H1 (cell line): ENCODE results near the gene CEP170.

Experiments used
- E2F6 ChIP-seq: IDR thresholded peaks from 2 replicates; pipeline ENCODE4 v1.6.1; 2012; ENCODE audit warnings: inconsistent platforms
- EZH2 ChIP-seq: fragments of 200-600 bp; sonication (generic); IDR thresholded peaks from 2 replicates; pipeline ENCODE4 v1.7.1; 2012; ENCODE audit warnings: low read depth, mild to moderate bottlenecking, moderate library complexity, low read length, inconsistent platforms; ENCODE audit not compliant: severe bottlenecking
- JUND ChIP-seq: IDR thresholded peaks from 2 replicates; pipeline ENCODE4 v1.6.1; 2011; ENCODE audit warnings: mild to moderate bottlenecking, improper control_type of control experiment, low read length
- NRF1 ChIP-seq: IDR thresholded peaks from 2 replicates; pipeline ENCODE4 v1.6.1; 2011; ENCODE audit warnings: mild to moderate bottlenecking, low read depth, low read length, improper control_type of control experiment
- POLR2A ChIP-seq, 2 experiments: IDR thresholded peaks; 1 replicate in 1 of 2; 2 replicates in 1 of 2; pipeline ENCODE4 v1.6.1; 2011; ENCODE audit warnings: low read depth in 2 of 2, low read length in 2 of 2, mild to moderate bottlenecking in 2 of 2; ENCODE audit errors: control extremely low read depth in 1 of 2
- POLR2AphosphoS5 ChIP-seq: IDR thresholded peaks from 2 replicates; pipeline ENCODE4 v1.6.1; 2011; ENCODE audit warnings: low read depth, low read length
- RAD21 ChIP-seq, 2 experiments: IDR thresholded peaks in 1 of 2; conservative IDR thresholded peaks in 1 of 2; 2 replicates each; pipeline ENCODE4 v1.6.1; 2011; ENCODE audit warnings: low read depth in 2 of 2, low read length in 2 of 2, improper control_type of control experiment in 1 of 2, inconsistent platforms in 1 of 2, mild to moderate bottlenecking in 1 of 2, moderate library complexity in 1 of 2
- RXRA ChIP-seq: IDR thresholded peaks from 2 replicates; pipeline ENCODE4 v1.6.1; 2011; ENCODE audit warnings: low read depth, mild to moderate bottlenecking, low read length, moderate library complexity; ENCODE audit not compliant: insufficient read depth
- SIRT6 ChIP-seq: IDR thresholded peaks from one replicate; pipeline ENCODE4 v1.7.1; 2012; ENCODE audit warnings: low read length, inconsistent platforms
- SUZ12 ChIP-seq: fragments of 200-600 bp; sonication (generic); IDR thresholded peaks from 2 replicates; pipeline ENCODE4 v1.6.1; 2012; ENCODE audit warnings: mild to moderate bottlenecking, inconsistent platforms, low read length, moderate library complexity, mixed read lengths
- TF ChIP-seq, protein P1 (sequence below), 3 experiments: IDR thresholded peaks; 1 replicate in 2 of 3; 2 replicates in 1 of 3; pipeline versions ENCODE4 v1.5.1 to v1.6.1; 2011; ENCODE audit warnings: low read length in 3 of 3, mild to moderate bottlenecking in 3 of 3, inconsistent platforms in 2 of 3, low read depth in 1 of 3, moderate library complexity in 1 of 3; ENCODE audit not compliant: insufficient read depth in 1 of 3; ENCODE audit errors: control extremely low read depth in 1 of 3
- TF ChIP-seq, protein P2 (sequence below): IDR thresholded peaks from 2 replicates; pipeline ENCODE4 v1.6.1; 2012; ENCODE audit warnings: inconsistent platforms

DNA sequence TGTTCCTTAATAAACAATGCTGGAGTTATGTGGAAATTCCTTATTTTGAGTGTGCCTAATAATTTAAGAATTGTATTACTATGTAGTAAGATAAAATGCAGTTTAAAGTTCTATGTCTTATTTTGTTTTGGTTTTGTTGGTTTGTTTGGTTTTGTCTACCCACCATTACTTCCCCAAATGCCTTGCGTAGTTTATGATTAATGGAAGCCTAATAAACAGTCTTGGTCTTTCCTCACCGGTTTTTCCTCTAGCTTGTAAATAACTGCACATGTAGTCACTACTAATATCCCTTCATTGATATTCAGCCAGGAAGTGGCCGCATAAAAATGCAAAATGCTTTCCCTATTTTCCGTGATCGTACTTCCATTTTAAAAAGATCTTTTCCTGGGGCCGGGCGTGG, 3.6 kb upstream of the CEP170 start:
- TF ChIP-seq, protein P1, sequence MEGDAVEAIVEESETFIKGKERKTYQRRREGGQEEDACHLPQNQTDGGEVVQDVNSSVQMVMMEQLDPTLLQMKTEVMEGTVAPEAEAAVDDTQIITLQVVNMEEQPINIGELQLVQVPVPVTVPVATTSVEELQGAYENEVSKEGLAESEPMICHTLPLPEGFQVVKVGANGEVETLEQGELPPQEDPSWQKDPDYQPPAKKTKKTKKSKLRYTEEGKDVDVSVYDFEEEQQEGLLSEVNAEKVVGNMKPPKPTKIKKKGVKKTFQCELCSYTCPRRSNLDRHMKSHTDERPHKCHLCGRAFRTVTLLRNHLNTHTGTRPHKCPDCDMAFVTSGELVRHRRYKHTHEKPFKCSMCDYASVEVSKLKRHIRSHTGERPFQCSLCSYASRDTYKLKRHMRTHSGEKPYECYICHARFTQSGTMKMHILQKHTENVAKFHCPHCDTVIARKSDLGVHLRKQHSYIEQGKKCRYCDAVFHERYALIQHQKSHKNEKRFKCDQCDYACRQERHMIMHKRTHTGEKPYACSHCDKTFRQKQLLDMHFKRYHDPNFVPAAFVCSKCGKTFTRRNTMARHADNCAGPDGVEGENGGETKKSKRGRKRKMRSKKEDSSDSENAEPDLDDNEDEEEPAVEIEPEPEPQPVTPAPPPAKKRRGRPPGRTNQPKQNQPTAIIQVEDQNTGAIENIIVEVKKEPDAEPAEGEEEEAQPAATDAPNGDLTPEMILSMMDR (IDR thresholded peaks at IDR 0.05; ENCODE audit: control extremely low read depth in 1 of 3, insufficient read depth in 1 of 3, low read depth in 1 of 3, low read length in 3 of 3), result no peak
- no peak for TF ChIP-seq EZH2
- TF ChIP-seq SUZ12, result no peak
- TF ChIP-seq NRF1, result no peak
- TF ChIP-seq RAD21 (IDR thresholded peaks at IDR 0.05 in 1 of 2, conservative IDR thresholded peaks at IDR 0.05 in 1 of 2; ENCODE audit: low read depth in 2 of 2, low read length in 2 of 2), result no peak
- no peak for TF ChIP-seq JUND
- TF ChIP-seq, protein P2, sequence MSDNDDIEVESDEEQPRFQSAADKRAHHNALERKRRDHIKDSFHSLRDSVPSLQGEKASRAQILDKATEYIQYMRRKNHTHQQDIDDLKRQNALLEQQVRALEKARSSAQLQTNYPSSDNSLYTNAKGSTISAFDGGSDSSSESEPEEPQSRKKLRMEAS, result no peak
- no peak for TF ChIP-seq E2F6
- no peak for TF ChIP-seq POLR2AphosphoS5
- no peak for TF ChIP-seq RXRA
- TF ChIP-seq POLR2A (IDR thresholded peaks at IDR 0.05; ENCODE audit: control extremely low read depth in 1 of 2, low read depth in 2 of 2, low read length in 2 of 2), result no peak
- TF ChIP-seq SIRT6, result no peak
